Measurements from ENCODE around the gene TNFSF4.
"Not testable (repeated sequence)": the region's sequence is repeated elsewhere in the genome, so short reads cannot be mapped to it uniquely, and the experiment has no call there.

The TNFSF4 gene

GRCh38 chr1:173161510-173162221 is 45.5 kb downstream of the TNFSF4 start:
- no peak for DNase-seq

GRCh38 chr1:173153964-173154363 is 53.2 kb downstream of the TNFSF4 start:
- not testable (repeated sequence) for DNase-seq

- no peak for DNase-seq
Observed at GRCh38 chr1:173153503-173153902, 53.6 kb downstream of the TNFSF4 start.

- DNase-seq: no peak
Observed at GRCh38 chr1:173152598-173152997, 54.5 kb downstream of the TNFSF4 start.

- no peak for DNase-seq
Observed at GRCh38 chr1:173150795-173151194, 56.3 kb downstream of the TNFSF4 start.

- DNase-seq: peak; percentile 2
Observed at GRCh38 chr1:173149887-173150286, 57.2 kb downstream of the TNFSF4 start.

GRCh38 chr1:173148971-173149370 is 58.2 kb downstream of the TNFSF4 start:
- DNase-seq: no peak

- no peak for DNase-seq
Observed at GRCh38 chr1:173148545-173148944, 58.6 kb downstream of the TNFSF4 start.

GRCh38 chr1:173140733-173141132 is 66.4 kb downstream of the TNFSF4 start:
- no peak for DNase-seq

GRCh38 chr1:173139706-173140105 is 67.4 kb downstream of the TNFSF4 start:
- no peak for DNase-seq

- DNase-seq: no peak
Observed at GRCh38 chr1:173137107-173137706, 69.9 kb downstream of the TNFSF4 start.

- no peak for DNase-seq
Observed at GRCh38 chr1:173134800-173135199, 72.3 kb downstream of the TNFSF4 start.

GRCh38 chr1:173134029-173134428 is 73.1 kb downstream of the TNFSF4 start:
- DNase-seq: no peak
